Muscle of arm (tissue), 12 donors: ENCODE data around the gene TIAM1. TPM values are rescaled to one million over a fixed set of nuclear protein-coding genes. Genes with fewer than 3 reads are reported as not detected.
"Not testable (repeated sequence)": the region's sequence is repeated elsewhere in the genome, so short reads cannot be mapped to it uniquely, and the experiment has no call there.

Experiments
- DNase-seq: peaks from one replicate; pipeline ENCODE4 v3.0.0-alpha.2; 2013
- polyA plus RNA-seq, 12 donors: library from polyadenylated mRNA; unstranded; fragments of 120-200 nt; gene quantifications; one replicate each; pipeline ENCODE4 v1.2.1, GENCODE V29; 2013; ENCODE audit not compliant: insufficient read length in 12 of 12

The TIAM1 gene
- polyA plus RNA-seq, 12 donors: 8.7 to 27.6 (median 11.9) TPM; not detected in 1

DNA sequence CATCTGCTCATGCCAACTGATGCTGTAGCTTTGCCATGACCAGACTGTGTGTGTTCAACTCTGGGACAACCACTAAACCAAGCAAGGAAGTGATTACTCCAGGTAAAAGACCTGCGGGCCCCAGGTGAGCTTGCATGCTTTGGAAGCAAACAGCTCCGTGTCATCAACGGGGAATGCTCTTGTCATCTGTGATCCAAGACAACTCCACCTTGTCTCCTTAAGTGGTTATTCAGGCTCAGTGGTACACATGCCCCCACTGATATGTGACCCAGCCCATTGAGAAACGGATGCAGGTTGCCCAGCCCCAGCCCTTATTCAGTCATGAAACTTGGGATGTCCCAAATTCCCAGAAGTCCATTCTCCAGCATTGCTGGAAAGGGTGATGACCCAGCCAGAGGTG is 89.0 kb downstream of the TIAM1 start:
- DNase-seq: no peak

GRCh38 chr21:31254131-31254530 is 89.9 kb downstream of the TIAM1 start:
- DNase-seq: no peak

GRCh38 chr21:31253684-31254083 is 90.4 kb downstream of the TIAM1 start:
- no peak for DNase-seq

- DNase-seq: no peak
Observed at GRCh38 chr21:31252611-31253010, 91.5 kb downstream of the TIAM1 start.

DNA sequence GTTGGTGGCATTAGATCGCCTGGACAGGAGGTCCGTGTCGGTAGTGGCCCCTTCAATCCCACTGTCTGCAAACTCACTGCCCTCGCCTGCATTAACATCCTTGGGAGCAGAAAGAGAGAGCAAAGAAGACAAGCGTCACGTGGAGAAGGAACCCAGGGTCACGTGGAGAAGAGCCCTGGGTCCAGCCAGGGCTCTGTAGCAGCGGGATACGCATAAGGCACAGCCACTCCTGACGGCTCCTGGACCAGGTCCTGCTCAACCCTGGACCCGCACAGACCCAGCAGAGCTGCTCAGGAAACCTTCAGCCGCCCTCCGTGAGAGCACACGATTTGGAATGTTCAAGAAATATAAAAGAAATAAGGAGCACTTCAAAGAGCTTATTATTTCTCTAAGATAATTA is 92.0 kb downstream of the TIAM1 start:
- no peak for DNase-seq

DNA sequence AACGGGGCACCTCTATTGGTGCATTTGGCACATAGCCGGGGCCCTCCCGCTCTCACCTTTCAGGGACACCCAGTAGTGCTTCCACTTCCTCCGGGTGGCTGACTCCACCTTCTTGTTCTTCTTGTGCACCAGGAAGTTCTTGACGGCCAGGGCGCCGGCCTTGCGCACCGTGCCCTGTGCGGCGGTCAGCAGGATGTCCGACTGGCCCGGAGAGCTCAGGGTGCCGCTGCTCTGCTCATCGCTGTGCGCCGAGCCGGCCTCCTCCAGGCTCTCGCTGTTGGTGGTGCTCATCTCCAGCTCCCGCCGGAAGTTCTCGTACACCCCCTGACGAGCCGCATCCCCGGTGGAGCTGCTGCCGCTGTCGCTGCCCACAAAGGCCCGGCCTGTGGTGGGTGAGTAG is 92.4 kb downstream of the TIAM1 start:
- DNase-seq: no peak

GRCh38 chr21:31248598-31248997 is 95.5 kb downstream of the TIAM1 start:
- DNase-seq: no peak

DNA sequence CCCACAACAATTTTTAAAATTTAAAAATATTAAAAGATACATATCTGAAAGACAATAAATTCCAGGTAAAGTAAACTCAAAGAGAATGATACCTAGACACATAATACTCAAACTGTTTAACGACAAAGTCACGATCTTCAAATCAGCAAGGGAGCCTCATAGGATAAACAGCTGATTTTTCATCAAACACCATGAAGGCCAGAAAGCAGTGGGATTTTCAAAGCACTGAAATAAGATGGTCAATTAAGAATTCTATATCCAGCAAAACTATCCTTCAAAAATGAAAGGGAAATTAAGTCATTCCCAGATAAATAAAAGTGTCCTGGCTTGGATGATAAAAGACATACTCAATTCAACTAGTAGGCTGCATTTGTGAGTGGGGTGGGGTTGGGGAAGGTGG is 100.5 kb downstream of the TIAM1 start:
- DNase-seq: no peak

GRCh38 chr21:31236528-31236927 is 107.5 kb downstream of the TIAM1 start:
- no peak for DNase-seq

DNA sequence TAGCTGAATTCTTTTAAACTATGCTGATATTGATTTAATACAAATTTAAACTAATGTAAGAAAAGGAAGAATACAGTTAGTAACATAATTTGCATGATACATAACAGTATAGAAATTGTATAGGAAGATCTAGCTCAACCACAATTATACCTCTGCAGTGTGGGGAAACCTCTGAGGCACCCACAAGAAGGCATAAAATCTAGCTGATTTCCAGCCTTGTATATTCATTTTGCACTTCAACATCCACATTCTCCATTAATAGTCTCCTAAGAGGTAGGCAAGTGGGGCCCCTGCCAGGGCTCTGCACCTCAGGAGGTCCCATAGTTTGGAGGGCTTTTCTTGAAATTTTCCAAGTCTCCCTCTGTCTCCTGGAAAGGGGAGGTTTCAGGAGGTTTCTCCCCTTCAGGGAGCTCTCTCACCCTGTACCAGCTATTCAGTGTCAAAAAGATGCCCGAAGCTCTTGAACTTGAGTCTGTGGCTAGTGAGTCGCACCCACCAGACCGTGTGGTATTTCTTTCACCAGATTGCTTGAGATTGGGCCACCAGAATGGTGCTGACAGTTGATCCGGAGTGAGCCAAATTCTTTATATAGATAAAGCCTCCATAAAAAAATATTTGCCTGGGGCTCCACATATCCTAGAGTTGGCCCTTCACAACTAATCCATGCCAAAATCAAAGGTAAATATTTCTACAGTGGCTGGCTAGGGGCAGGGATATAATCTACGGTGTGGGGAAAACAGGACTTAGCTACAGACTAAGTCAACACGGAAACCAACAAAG is 108.2 kb downstream of the TIAM1 start:
- no peak for DNase-seq

- DNase-seq: no peak
Observed at GRCh38 chr21:31234936-31235335, 109.1 kb downstream of the TIAM1 start.

DNA sequence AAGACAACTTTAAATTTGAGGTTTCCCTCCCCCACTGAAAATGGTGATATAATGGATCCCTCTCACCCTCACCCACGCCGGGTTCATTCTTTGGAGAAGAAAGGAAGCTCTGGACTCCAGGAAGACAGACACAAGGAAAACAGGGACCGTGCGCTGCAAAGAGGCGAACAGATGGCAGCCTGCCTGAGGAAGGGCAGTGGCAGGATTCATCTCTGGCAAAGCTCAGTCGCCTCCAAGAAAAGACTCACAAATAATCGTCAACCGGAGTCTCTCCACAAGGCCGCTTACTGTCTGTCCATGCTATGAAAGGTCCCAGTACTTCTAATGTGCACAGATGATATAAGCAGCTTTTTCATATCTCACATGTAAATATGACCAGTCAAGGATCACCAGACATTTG is 110.3 kb downstream of the TIAM1 start:
- DNase-seq: no peak

DNA sequence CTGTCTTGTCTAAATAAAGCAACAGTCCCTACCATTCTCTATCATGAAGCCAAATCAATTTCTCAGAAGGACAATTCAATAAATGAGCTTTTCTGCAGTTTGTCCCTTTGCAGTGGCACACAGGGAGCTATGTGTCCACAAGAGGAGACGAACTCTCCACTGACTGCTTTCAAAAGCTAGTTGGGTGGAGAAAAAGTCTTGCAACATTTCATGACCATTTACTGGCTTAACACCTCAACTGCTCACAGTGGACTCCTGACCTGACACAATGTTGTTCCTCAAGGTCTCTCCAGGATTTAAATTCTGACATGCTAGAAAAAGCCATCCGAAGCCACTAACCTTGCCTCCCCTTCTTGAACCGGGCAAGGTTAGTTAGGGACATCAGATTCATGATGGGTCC is 111.7 kb downstream of the TIAM1 start:
- no peak for DNase-seq

DNA sequence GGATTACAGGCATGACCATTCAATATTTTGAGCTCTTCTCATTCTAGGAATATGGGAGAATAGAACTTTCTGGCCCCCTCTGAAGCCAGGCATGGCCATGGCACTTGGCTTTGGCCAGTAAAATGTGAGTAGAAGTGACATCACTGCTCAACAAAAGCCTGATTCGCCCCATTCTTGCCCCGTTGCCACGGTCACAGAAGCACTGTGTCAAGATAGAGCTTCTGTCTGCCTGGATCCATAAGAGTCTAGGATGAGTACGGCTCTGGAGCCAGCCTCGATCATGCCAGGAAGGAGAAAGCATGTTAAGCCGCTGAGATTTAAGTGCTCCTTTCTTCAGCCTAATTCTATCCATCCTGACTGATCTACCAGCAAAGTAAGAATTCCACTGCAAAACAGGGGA is 113.1 kb downstream of the TIAM1 start:
- DNase-seq: no peak

GRCh38 chr21:31228723-31229122 is 115.3 kb downstream of the TIAM1 start:
- not testable (repeated sequence) for DNase-seq

GRCh38 chr21:31225713-31226112 is 118.3 kb downstream of the TIAM1 start:
- DNase-seq: no peak

- no peak for DNase-seq
Observed at GRCh38 chr21:31222142-31222541, 121.9 kb downstream of the TIAM1 start.

- DNase-seq: no peak
Observed at GRCh38 chr21:31221043-31221442, 123.0 kb downstream of the TIAM1 start.

DNA sequence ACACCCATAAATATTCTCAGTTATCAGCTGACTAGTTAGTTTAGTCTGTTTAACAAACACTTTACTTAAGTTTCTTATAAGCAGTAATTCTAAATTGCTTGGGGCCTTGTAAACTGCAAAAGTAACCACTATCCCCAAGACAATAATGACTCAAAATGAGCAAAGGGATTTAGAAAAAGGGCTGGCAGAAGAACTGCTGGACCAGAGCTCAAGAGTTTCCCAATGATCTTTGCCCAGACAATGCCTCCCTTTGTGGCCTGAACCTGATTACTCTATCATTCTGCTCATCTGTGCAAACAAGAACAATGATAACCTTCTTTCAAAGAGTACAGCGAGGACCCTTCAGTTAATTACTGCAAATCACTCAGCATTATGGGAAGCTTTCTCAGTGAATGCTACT is 123.5 kb downstream of the TIAM1 start:
- no peak for DNase-seq

GRCh38 chr21:31218830-31219608 is 125.0 kb downstream of the TIAM1 start:
- DNase-seq: peak; percentile 40

GRCh38 chr21:31216206-31216605 is 127.9 kb downstream of the TIAM1 start:
- DNase-seq: no peak

DNA sequence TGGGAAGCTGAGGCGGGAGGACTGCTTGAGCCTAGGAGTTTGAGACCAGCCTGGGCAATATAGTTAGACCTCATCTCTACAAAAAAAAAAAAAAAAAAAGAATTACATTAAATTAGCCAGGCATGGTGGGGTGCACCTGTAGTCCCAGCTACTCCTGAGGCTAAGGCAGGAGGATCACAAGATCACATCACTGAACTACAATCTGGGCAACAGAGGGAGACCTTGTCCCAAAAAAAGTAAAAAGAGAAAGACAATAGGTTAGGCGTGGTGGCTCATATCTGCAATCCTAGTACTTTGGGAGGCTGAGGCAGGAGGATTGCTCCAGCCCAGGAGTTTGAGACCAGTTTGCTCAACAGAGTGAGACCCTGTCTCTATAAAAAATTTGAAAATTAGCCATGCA is 130.3 kb downstream of the TIAM1 start:
- DNase-seq: no peak

DNA sequence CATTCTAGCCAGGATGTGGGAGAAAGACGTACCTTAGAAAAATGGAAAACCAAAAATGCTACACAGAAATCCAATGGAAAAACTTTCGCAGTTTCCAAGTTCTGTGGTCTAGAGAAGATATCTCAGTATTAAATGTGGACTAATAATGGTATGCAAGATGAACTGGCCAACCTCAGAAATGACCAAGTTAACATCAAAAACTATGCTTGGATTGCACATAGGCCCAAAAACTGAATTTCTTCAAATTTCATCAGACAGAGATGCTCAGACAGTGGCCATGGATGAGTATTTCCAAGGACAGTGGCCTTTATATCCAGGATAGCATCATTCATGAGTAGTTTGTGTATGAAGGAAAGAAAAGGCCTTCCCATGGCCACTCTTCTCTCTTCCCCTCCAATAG is 132.2 kb downstream of the TIAM1 start:
- no peak for DNase-seq
